MCF 10A (cell line): Measurements from ENCODE around the gene GDI1. TPM values are rescaled to one million over a fixed set of nuclear protein-coding genes. Genes with fewer than 3 reads are reported as not detected.

Experiments
- BruUV-seq: library from RNA; stranded (reverse); fragments of 400-500 nt; replicated peaks from 2 replicates; lab custom pipeline; 2021; lab: Mats Ljungman, UMichigan
- CTCF ChIA-PET: fragments of 300-600 bp; sonication (Branson Sonifier 250); formaldehyde crosslinking; extraction: SDS; loops from one replicate; lab custom pipeline; 2021; ENCODE audit warnings: antibody characterized with exemption, inconsistent platforms; lab: Yijun Ruan, JAX
- POLR2A ChIA-PET: fragments of 300-600, 350-650 bp; sonication (Branson Sonifier 250); formaldehyde crosslinking; extraction: SDS; loops from one replicate; lab custom pipeline; 2020; ENCODE audit warnings: antibody characterized with exemption, inconsistent platforms; lab: Yijun Ruan, JAX
- DNase-seq: peaks from one replicate; pipeline ENCODE4 v3.0.0-alpha.2; 2018; ENCODE audit not compliant: unreplicated experiment
- H3K27ac Mint-ChIP-seq: one replicate; pipeline ENCODE4 v1.8.0; 2022; ENCODE audit warnings: mild to moderate bottlenecking, low read depth, mixed read lengths; ENCODE audit not compliant: unreplicated experiment
- H3K27me3 Mint-ChIP-seq: one replicate; pipeline ENCODE4 v1.8.0; 2022; ENCODE audit warnings: mixed read lengths; ENCODE audit not compliant: insufficient read depth, unreplicated experiment
- H3K36me3 Mint-ChIP-seq: one replicate; pipeline ENCODE4 v1.8.0; 2022; ENCODE audit warnings: mild to moderate bottlenecking, moderate library complexity, mixed read lengths; ENCODE audit not compliant: insufficient read depth, unreplicated experiment
- H3K4me1 Mint-ChIP-seq: one replicate; pipeline ENCODE4 v1.8.0; 2022; ENCODE audit warnings: mixed read lengths; ENCODE audit not compliant: insufficient read depth, unreplicated experiment
- H3K4me3 Mint-ChIP-seq: one replicate; pipeline ENCODE4 v1.8.0; 2022; ENCODE audit warnings: mild to moderate bottlenecking, moderate library complexity, mixed read lengths; ENCODE audit not compliant: unreplicated experiment
- H3K9me3 Mint-ChIP-seq: one replicate; pipeline ENCODE4 v1.8.0; 2022; ENCODE audit warnings: mixed read lengths; ENCODE audit not compliant: unreplicated experiment
- intact Hi-C: fragments of 100-400 bp; cut with micrococcal nuclease; formaldehyde crosslinking; loops from 2 replicates; pipeline ENCODE4 v1.14.1; 2022
- total RNA-seq: library from RNA; stranded (reverse); gene quantifications from 2 replicates; pipeline ENCODE4 v1.2.3, GENCODE V29; 2022
- TF ChIP-seq, protein P1 (sequence below): fragments of 200-600 bp; IDR thresholded peaks from one replicate; pipeline ENCODE4 v1.8.0; 2022; ENCODE audit warnings: antibody characterized with exemption, mild to moderate bottlenecking; ENCODE audit not compliant: unreplicated experiment

The GDI1 gene
- total RNA-seq, 1 experiment from 2014 or later, result 89.9 TPM

GRCh38 chrX:154487518-154488290, 50.8 kb downstream of the GDI1 start:
- H3K27me3 Mint-ChIP-seq, result peaks cover 12% of the 10 kb centered on the region
- ChIA-PET POLR2A (interaction anchor here (0.6 to 3.5 kb wide), 5 partner anchors 30 to 334 kb away, joined by 3 to 13 read pairs (median 6); partner anchors contain the start of gene RPL10), CTCF (interaction anchor here (0.6 to 1.2 kb wide), 5 partner anchors 11 to 872 kb away, joined by 3 to 4 read pairs (median 3); no protein-coding TSS in a partner anchor)
- no peak for DNase-seq
- intact Hi-C loops, result no loop called here
- H3K27ac Mint-ChIP-seq, result no peak overlapping the region
- H3K4me1 Mint-ChIP-seq, result peaks cover under 1% of the 10 kb centered on the region
- BruUV-seq, result no TSS peak
- peaks cover 18% of the 10 kb centered on the region for H3K36me3 Mint-ChIP-seq
- H3K9me3 Mint-ChIP-seq, result no peaks in the 10 kb centered on the region
- TF ChIP-seq, protein P1, sequence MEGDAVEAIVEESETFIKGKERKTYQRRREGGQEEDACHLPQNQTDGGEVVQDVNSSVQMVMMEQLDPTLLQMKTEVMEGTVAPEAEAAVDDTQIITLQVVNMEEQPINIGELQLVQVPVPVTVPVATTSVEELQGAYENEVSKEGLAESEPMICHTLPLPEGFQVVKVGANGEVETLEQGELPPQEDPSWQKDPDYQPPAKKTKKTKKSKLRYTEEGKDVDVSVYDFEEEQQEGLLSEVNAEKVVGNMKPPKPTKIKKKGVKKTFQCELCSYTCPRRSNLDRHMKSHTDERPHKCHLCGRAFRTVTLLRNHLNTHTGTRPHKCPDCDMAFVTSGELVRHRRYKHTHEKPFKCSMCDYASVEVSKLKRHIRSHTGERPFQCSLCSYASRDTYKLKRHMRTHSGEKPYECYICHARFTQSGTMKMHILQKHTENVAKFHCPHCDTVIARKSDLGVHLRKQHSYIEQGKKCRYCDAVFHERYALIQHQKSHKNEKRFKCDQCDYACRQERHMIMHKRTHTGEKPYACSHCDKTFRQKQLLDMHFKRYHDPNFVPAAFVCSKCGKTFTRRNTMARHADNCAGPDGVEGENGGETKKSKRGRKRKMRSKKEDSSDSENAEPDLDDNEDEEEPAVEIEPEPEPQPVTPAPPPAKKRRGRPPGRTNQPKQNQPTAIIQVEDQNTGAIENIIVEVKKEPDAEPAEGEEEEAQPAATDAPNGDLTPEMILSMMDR, result no peak
- H3K4me3 Mint-ChIP-seq, result peak overlapping the region; percentile 65

GRCh38 chrX:154488336-154489075, 51.6 kb downstream of the GDI1 start:
- Mint-ChIP-seq H3K27ac (no peak overlapping the region), H3K27me3 (peaks cover 4% of the 10 kb centered on the region), H3K36me3 (peaks cover 18% of the 10 kb centered on the region), H3K4me3 (peak overlapping the region; percentile 38), H3K9me3 (no peaks in the 10 kb centered on the region), H3K4me1 (no peaks in the 10 kb centered on the region)
- POLR2A ChIA-PET, result interaction anchor here (0.6 to 3.2 kb wide), 4 partner anchors 11 to 246 kb away, joined by 3 to 48 read pairs (median 8); partner anchors contain the start of genes FAM3A and RPL10
- DNase-seq, result no peak
- BruUV-seq, result no TSS peak
- TF ChIP-seq, protein P1, result no peak
- CTCF ChIA-PET, result interaction anchor here (0.5 to 1.9 kb wide), 4 partner anchors 11 to 115 kb away, joined by 3 to 9 read pairs (median 4); no protein-coding TSS in a partner anchor
- intact Hi-C loops, result no loop called here

DNA sequence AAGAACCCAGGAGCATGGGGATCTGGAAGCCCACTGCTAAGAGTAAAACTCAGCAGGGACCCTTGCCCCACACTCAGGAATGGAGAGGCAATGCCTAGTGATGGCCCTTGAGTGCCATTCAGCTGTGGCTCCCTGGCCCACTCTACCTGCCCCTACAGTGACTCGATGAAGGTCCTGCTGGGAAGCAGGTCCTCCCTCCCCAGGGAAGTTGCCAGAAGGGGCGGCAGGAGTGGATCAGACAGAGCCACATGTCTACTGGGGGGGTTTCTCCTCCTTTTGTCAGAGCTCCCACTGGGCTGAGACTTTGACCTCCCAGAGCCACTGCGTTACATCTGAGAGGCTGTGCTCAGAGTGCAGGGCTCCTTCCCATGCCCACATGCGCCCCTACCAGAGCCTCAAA, 52.2 kb downstream of the GDI1 start:
- Mint-ChIP-seq H3K36me3 (peaks cover 17% of the 10 kb centered on the region), H3K27me3 (peaks cover 1% of the 10 kb centered on the region), H3K9me3 (no peaks in the 10 kb centered on the region), H3K4me1 (no peaks in the 10 kb centered on the region), H3K4me3 (peak overlapping the region; percentile 76), H3K27ac (peak overlapping the region; percentile 83)
- no TSS peak for BruUV-seq
- TF ChIP-seq, protein P1, result no peak
- DNase-seq, result no peak
- CTCF ChIA-PET, result interaction anchor here (0.5 to 1.9 kb wide), 4 partner anchors 26 to 116 kb away, joined by 3 to 9 read pairs (median 3); no protein-coding TSS in a partner anchor
- POLR2A ChIA-PET, result interaction anchor here (0.6 to 3.2 kb wide), 12 partner anchors 10 to 476 kb away, joined by 3 to 48 read pairs (median 8); partner anchors contain the start of genes ATP6AP1, FAM3A, PLXNA3 and RPL10
- intact Hi-C loops, result no loop called here
